ENCODE data around the gene FOSB.

FOSB gene

DNA sequence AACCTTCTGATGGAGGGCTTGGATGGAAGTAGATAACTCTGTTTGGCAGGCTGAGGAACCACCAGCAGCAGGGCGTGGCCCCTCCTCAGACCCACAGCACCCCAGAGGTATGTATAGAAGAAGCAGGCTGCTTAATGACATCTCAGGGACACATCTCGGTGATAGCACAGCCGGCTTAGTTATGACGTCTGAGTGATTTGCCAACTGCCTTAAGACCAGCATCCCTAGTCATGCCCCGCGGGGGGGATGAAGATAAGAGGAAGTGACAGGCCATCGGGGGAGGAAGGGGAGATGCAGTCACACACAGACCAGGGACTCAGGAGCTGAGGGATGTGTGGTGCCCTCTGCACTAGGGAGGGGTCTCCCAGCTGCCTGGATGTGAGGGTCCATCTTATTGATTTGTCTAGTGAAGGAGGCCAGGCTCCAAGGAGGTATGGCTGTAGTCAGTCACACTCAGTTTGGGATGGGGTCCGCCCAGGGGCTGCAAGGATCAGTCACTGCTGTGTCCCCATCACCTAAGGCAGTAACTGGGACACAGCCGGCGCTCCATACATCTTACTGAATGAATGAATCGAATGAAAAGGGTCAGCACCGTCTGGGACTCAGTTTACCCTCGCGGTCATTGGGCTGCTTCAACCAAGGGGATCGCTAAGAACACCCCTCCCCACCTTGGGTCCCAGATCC, 24.9 kb upstream of the FOSB start:
- DNase-seq: no peak

DNA sequence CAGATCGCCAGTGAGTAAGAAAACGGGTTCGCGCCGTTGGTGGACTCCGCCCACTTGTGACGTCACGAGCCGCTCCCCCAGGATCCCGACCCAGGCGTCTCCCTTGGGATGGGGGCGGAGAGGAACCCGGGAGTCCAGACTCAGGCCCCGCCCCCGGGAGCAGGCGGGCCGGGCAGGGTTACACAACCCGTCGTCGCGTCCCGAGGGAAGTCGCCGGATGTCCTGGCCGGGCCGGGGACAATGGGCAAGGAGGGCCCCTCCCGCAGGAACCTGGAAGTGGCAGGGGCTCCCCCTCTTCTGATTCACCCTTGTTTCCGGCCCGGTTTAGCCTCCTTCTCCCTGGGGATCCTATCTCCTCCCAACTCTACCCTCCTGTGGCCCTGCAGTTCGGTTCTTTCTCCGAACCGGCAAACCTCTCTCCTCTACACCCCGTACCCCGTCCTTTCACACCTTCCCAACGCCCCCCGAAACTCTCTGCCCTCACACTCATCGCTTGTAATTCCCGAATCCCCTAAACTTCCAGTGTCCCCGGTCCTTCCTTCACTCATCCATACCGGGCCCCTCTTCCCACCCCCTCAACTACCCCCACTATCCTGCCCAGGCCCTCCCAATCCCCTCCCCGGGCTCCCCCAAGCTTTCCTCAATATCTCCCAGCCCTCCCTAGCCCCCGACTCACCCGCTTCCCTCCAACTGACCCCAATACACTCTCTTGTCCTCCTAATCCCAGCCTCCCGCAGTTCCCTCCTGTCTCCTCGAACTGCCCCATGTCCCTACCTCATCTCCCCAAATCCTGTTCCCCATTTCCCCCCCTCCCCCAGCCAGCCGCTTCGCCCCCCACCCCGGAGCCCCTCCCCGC, 24.1 kb upstream of the FOSB start:
- peak; percentile 30 for DNase-seq

DNA sequence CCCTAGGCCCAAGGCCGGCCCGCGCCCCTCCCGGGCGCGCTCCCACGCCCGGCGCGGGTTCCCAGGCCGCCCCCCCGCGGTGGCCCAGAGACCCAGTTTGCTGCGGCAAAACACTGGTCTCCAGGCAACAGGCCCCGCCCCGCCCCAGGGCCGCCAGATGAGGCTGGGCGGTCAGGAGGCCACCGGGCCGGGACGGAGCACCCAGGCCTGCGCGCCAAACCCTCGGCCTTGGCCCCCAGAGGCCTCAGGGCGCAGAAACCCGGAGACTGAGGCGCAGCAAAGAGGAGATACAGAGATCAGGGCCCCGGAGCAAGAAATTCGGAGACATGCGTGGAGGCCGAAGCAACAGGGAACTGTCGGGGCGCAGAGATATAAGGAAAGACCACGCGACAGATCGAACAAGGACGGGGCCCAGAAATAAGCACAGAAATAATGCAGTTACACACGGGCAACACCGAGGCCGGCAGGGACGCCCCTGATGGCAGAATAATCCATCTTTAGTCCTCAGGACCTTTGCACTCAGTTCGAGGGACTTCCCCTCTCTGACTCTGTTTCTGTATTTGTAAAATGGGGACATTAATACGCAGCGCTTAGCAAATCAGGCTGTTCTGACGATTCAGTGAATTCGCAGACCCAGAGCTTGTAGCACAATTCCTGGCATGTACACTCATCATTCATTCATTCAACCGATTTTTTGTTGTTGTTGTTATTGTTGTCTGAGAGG, 23.3 kb upstream of the FOSB start:
- peak; percentile 64 for DNase-seq

DNA sequence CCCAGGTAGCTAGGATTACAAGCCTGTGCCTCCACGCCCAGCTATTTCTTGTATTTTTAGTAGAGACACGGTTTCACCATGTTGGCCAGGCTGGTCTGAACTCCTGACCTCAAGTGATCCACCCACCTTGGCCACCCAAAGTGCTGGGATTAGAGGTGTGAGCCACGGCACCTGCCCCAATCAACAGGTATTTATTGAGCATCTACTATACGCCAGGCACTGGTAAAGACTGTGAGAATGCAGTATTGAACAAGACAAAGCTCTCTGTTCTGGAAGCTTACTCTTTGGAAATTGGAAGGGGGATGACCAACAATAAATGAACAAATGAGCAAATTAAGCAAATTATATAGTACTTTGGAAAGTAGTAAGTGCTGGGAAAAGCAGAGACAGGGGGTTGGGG, 22.7 kb upstream of the FOSB start:
- DNase-seq: no peak

DNA sequence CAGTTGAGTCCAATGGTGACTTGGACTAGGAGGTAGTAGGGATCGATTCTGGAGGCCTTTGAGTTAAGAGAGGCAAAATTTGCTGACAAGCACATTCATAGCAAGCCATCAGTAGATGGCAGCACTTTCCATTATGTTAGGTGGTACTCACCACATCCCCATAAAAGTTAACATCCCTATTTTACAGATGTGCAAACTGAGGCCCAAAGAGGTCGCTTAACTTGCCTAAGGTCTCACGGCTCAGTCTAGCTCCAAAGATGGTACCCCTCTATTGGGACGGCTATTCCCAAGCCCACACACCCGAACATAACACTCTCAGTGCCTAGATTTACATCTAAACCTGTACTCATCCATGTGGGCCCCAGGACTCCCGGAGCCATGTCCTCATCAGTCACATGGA, 21.5 kb upstream of the FOSB start:
- no peak for DNase-seq

DNA sequence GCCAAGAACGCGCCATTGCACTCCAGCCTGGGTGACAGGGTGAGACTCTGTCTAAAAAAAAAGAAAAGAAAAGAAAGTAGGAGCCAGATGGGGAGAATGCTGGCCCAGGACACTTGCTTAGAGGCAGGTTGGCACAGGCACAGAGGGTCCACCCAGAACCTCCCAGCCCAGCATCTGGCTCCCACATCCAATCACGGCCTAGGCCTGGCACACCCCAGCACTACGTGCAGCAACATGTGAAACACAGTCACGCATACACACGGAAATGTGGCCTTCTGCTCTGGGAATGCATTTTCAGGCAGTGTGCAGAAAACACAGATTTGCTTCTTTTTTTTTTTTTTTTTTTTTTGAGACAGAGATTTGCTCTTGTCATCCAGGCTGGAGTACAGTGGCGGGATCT, 20.9 kb upstream of the FOSB start:
- no peak for DNase-seq

DNA sequence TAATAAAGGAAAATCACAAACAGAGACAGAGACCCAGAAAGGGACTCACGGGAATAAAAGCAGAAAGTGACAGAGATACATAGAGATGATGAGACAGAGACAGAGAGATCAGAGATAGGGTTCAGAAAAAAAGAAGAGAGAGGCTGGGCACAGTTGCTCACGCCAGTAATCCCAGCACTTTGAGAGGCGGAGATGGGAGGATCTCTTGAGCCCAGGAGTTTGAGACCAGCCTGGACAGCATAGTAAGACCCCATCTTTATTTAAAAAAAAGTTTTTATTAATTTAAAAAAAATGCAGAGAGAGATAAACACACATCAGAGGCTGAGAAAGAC, 19.4 kb upstream of the FOSB start:
- no peak for DNase-seq

DNA sequence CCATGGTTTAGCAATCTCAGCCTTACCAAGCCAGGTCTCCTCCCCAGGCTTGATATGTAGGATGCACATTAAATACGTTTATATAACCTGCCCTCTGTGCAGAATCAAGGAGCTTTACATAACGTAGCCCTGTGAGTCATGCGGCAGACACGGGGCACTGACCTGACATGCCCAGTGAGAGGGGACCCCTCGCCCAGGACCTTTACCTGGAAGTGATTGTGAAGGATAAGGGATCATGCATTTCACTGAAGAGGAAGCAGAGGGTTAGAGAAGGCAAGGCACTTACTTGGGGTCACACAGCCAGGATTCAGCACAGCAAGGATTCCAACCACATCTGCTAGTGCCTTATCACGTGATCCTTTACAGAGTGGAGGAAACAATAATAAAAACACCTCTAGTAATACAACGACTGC, 18.9 kb upstream of the FOSB start:
- DNase-seq: no peak

DNA sequence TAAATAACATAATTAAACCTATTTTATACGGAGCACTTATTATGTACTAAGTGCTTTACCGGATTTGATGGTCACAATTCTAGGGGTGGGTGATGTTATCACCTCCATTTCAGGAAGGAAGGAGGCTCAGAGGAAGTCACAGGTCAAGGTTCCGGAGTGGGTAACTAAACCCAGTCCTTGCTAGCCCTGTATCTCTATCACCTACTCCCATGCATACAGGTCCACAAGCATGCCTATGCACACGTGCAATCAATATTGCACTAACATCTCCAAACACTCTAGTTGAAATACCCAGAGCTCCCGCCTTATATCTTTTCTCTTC, 17.8 kb upstream of the FOSB start:
- DNase-seq: no peak

DNA sequence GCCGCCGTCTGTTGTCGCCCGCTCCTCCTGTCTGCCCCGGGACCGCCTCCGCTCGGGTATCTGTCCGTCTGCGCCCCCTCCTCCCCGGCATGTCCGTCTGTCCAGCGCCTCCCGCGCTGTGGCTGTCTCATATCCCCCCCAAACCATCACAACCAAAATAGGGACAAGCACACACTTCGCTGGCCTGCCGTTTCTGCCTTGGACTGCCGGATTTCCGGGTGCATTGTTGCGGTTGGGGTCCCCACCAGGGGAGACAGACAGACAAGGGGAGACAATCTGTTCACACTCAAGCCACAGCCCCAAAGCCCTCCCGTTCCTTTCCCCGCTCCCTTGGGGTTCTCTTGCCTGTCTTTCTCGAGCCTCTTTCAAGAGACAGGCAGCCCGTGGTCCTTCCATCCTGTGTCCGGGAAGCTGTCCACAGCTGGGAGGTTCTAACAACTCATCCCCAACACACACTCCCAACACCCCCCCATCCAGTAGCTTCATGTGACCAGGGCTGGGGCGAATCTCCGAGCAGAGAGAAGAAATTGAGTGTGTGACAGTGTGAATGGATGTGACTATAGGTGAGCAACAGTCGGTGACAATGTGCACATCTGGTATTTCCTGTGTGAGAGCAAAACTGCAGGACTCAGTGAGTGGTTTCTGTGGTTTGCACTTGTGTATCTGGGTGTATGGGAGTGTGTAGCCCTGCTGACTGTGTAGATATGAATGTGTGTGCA, 16.5 kb upstream of the FOSB start:
- peak; percentile 31 for DNase-seq

DNA sequence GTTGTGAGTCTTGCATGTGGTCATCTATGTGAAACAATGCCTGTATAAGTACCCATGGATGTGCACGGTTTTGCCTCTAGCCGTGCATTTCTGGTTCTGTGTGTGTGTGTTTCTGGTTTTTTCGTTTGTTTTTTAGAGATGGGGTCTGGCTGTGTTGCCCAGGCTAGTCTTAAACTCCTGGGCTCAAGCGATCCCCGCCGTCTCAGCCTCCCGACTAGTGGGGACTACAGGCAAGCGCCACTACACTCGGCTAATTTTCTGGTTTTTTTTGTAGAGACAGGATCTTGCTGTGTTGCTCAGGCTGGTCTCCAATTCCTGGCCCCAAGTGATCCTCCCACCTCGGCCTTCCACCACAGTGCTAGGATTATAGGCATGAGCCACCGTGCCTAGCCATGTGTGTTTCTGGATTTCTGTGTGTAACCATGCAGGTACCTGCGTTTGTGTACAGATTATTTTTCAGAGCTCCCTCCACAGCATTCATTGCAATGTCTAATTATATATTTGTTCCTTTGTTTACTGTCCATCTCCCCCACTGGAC, 15.9 kb upstream of the FOSB start:
- no peak for DNase-seq

DNA sequence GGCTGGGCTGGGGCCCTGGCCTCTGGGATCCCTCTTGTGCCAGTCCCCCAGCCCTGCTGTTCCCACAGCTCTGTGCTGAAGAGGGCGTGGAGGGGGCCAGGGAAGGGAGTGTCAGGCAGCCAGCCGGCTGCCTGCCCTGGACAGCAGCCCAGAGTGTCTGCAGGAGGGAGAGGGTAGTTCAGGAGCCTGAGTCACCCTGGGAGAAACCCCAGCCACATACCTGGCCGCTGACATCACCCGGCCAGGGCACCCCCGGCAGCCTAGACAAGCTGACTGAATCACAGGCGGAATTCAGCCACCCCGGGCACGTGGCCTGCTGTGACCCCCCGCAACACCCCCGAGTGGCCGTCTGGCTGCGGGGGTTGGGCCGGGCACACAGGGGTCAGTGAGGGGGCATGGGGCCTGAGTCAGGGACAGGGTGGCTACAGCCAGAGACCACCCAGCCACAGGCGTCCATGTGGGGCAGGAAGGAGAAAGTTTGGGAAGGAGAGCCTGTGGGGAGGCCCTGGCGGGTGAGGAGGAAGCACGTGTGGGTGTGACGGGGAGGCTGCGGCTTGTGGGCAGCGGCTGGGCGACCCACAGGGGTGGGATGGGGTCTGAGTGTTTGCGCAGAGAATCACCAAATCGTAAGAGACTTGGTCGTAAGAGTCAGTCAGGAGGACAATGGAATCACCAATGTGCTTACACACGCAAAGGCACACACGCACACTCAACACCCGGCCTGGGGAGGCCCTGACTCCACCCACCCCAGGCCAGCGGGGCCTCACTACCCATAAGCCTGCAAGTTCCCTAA, 11.9 kb upstream of the FOSB start:
- peak; percentile 35 for DNase-seq

DNA sequence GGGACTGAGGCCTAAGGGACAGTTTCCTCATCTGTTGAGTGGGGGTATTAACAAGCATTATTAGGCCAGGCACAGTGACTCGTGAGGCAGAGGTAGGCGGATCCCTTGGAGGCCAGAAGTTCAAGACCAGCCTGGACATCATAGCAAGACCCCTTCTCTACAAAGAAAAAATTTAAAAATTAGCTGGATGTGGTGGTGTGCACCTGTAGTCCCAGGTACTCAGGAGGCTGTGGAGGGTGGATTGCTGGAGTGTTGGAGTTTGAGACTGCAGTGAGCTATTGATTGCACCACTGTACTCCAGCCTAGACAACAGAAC, 11.3 kb upstream of the FOSB start:
- DNase-seq: no peak

DNA sequence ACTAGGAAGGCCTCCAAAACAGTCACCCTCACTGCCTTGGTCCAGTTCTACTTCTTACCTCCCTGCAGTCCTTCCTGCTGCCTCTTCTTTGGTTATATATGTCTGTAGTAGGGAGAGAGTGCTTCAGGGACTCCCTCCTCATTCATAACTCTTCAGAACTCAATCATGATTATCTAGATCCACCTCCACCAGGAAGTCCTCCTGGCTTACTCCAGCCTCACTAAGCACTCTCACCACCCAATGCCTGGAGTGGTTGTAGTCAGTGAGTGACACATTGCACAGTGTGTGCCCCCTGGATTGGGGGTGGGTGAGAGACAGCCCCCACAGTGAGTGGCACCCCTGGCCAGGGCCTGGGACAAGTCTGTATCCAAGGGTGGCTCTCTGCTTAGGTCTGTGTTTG, 10.0 kb upstream of the FOSB start:
- no peak for DNase-seq

DNA sequence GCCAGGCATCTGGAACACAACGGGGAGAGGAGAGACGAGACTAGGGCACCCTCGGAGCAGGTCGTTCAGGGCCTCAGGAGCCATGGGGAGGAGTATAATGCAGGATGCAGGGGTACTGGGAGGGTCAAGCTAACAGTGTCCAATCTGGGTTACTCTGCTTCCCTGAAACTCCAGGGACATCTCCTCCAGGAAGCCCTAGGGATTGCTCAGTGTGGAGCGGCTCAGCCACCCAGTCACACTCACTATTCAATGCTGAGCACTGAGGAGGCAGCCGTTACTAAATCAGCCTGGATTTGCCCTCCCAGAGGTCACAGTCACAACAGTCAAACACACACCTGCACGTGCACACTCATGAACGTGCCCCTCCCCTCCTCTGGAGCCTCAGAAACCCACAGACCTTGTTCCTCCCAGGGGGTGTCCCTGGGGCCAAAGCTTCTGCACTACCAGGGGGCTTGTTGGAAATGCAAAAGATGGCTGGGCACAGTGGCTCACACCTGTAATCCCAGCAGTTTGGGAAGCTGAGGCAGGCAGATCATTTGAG, 6.9 kb upstream of the FOSB start:
- no peak for DNase-seq

DNA sequence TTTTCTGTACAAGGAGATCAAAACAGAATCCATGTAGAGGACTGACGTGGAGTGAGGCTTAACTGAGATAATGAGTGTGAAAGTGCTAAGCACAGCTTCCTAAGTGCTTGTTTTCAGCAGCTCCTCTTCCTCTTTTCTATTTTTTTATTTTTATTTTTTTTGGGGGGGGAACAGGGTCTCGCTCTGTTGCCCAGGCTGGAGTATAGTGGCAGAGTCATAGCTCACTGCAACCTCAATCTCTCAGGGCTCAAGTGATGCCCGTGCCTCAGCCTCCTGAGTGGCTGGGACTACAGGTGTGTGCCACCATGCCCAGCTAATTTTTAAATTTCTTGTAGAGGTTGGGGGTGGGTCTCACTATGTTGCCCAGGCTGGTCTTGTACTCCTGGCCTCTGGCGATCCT, 5.6 kb upstream of the FOSB start:
- DNase-seq: no peak

DNA sequence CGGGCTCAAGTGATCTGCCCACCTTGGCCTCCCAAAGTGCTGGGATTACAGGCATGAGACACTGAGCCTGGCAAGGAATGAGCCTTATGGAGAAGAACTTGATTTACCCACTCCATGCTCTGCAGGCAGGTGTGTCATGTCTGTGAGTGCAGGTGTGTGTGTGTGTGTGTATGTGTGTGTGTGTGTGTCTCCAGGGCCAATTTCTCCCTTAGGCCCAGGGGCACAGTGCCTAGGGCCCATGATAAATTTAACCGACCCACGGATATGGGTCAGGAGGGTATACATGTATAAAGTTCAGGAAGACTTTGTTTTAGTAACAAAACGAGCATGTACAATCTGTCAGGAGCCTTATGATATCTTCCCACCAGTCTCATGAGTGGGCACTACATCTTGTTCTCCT, 4.6 kb upstream of the FOSB start:
- DNase-seq: no peak

DNA sequence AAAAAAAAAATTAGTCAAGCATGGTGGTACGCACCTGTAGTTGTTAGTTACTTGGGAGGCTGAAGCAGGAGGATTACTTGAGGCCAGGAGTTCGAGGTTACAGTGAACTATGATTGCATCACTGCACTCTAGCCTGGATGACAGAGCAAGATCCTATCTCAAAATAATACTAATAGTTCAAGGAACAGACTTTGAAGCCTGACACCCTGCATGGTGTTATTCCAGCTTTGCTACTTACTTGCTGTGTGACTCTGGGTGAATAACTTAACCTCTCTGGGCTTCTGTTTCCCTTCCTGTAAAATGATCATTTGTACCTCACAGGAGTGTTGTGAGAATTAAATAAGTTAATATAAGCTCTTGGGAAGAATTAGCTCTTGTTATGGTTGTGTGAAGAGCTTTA, 3.5 kb upstream of the FOSB start:
- no peak for DNase-seq

DNA sequence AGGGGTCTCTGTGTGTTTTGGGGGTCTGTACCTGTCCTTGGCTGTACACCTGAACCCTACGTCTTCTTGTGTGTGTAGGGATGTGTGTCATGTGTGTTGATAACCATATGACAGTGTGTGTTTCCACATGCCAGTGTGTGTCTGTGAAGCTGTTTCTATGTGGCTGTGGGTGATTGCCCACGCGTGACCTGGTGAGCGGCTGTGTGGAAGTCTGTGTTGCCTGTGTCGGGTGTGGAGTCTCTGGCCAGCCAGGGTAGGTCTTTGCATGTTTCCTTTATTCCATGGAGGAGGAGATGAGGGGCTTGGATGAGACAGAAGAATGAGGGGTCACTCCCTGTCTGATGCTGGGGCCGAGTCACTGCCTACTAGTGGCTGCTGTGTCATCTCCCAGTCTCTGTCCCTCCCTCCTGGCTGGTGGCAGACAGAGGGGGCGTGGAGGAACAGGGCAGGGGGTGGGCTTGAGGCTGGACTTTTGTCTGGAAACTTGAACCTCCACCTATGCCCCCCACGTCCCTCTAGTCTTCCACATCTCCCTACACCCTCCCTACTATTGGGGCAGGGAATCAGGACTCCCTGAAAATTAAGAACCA, 2.8 kb upstream of the FOSB start:
- DNase-seq: no peak

DNA sequence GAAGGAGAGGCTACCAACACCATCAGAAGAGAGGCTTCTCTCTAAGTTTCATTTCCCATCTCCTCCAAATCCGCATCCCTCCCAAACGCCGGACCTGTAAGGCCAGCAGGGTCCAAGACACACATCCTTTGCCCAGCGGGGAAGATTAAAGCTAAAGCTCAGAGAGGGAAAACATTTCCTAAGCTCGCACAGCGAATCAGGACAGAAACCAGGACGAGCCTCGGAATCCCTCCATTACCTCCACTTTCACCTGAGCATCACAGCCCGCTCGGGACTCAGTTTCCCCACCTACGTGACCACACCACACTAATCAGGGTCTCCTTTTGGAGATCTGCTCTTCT, 711 bp upstream of the FOSB start:
- DNase-seq: no peak

DNA sequence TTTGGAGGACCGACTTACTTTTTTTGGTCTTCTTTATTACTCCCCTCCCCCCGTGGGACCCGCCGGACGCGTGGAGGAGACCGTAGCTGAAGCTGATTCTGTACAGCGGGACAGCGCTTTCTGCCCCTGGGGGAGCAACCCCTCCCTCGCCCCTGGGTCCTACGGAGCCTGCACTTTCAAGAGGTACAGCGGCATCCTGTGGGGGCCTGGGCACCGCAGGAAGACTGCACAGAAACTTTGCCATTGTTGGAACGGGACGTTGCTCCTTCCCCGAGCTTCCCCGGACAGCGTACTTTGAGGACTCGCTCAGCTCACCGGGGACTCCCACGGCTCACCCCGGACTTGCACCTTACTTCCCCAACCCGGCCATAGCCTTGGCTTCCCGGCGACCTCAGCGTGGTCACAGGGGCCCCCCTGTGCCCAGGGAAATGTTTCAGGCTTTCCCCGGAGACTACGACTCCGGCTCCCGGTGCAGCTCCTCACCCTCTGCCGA, 409 bp downstream of the FOSB start:
- no peak for DNase-seq

DNA sequence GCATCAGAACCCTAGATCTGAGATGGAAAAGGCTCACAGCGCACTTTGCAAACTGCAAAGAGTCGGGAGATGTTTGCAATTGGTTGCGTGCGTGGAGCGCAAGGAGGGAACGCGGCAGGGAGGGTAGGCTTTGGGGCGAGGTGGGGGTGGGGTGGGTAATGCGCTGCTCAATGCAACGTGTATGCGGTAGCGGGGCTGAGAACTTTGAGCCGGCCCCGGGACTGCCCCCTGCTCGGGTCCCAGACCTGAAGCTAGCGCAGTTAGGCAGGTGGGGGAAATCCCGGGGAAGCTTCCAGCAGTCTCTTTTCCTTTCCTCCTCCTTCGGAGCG, 971 bp downstream of the FOSB start:
- DNase-seq: no peak
